Ishikawa (cell line): ENCODE measurements around the gene WBP1L.

Experiments
- CEBPB ChIP-seq: IDR thresholded peaks from 2 replicates; pipeline ENCODE4 v1.6.1; 2012
- CREB1 ChIP-seq: IDR thresholded peaks from 2 replicates; pipeline ENCODE4 v1.6.1; 2012; ENCODE audit warnings: low read depth
- EGR1 ChIP-seq: IDR thresholded peaks from 2 replicates; pipeline ENCODE4 v1.6.1; 2012
- EP300 ChIP-seq: IDR thresholded peaks from 2 replicates; pipeline ENCODE4 v1.6.1; 2012; ENCODE audit warnings: borderline replicate concordance
- FOXM1 ChIP-seq: IDR thresholded peaks from 2 replicates; pipeline ENCODE4 v1.6.1; 2012; ENCODE audit warnings: low read depth, borderline replicate concordance
- NFIC ChIP-seq: IDR thresholded peaks from 2 replicates; pipeline ENCODE4 v1.6.1; 2012
- RAD21 ChIP-seq: IDR thresholded peaks from 2 replicates; pipeline ENCODE4 v1.6.1; 2012; ENCODE audit warnings: low read depth
- TAF1 ChIP-seq: IDR thresholded peaks from 2 replicates; pipeline ENCODE4 v1.6.1; 2012; ENCODE audit warnings: low read depth, mild to moderate bottlenecking
- TCF12 ChIP-seq: IDR thresholded peaks from 2 replicates; pipeline ENCODE4 v1.6.1; 2012; ENCODE audit warnings: low read depth
- TEAD4 ChIP-seq: IDR thresholded peaks from 2 replicates; pipeline ENCODE4 v1.6.1; 2012
- YY1 ChIP-seq: IDR thresholded peaks from 2 replicates; pipeline ENCODE4 v1.6.1; 2012; ENCODE audit warnings: low read depth
- ZBTB7A ChIP-seq: IDR thresholded peaks from 2 replicates; pipeline ENCODE4 v1.6.1; 2012; ENCODE audit warnings: low read depth
- TF ChIP-seq, protein P1 (sequence below): IDR thresholded peaks from 2 replicates; pipeline ENCODE4 v1.6.1; 2012
- TF ChIP-seq, protein P2 (sequence below): IDR thresholded peaks from 2 replicates; pipeline ENCODE4 v1.6.1; 2012; ENCODE audit warnings: low read depth, mild to moderate bottlenecking
- TF ChIP-seq, protein P3 (sequence below): IDR thresholded peaks from 2 replicates; pipeline ENCODE4 v1.6.1; 2012

The WBP1L gene

GRCh38 chr10:102856758-102857424 lies 113.1 kb downstream of the WBP1L start:
- no peak for TF ChIP-seq CREB1
- TF ChIP-seq, protein P1, sequence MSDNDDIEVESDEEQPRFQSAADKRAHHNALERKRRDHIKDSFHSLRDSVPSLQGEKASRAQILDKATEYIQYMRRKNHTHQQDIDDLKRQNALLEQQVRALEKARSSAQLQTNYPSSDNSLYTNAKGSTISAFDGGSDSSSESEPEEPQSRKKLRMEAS = no peak
- TF ChIP-seq EGR1 = no peak
- TF ChIP-seq FOXM1 = no peak
- TF ChIP-seq, protein P2, sequence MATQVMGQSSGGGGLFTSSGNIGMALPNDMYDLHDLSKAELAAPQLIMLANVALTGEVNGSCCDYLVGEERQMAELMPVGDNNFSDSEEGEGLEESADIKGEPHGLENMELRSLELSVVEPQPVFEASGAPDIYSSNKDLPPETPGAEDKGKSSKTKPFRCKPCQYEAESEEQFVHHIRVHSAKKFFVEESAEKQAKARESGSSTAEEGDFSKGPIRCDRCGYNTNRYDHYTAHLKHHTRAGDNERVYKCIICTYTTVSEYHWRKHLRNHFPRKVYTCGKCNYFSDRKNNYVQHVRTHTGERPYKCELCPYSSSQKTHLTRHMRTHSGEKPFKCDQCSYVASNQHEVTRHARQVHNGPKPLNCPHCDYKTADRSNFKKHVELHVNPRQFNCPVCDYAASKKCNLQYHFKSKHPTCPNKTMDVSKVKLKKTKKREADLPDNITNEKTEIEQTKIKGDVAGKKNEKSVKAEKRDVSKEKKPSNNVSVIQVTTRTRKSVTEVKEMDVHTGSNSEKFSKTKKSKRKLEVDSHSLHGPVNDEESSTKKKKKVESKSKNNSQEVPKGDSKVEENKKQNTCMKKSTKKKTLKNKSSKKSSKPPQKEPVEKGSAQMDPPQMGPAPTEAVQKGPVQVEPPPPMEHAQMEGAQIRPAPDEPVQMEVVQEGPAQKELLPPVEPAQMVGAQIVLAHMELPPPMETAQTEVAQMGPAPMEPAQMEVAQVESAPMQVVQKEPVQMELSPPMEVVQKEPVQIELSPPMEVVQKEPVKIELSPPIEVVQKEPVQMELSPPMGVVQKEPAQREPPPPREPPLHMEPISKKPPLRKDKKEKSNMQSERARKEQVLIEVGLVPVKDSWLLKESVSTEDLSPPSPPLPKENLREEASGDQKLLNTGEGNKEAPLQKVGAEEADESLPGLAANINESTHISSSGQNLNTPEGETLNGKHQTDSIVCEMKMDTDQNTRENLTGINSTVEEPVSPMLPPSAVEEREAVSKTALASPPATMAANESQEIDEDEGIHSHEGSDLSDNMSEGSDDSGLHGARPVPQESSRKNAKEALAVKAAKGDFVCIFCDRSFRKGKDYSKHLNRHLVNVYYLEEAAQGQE = no peak
- TF ChIP-seq NFIC = no peak
- no peak for TF ChIP-seq TAF1
- TF ChIP-seq YY1 = no peak
- TF ChIP-seq RAD21 = no peak
- TF ChIP-seq, protein P3, sequence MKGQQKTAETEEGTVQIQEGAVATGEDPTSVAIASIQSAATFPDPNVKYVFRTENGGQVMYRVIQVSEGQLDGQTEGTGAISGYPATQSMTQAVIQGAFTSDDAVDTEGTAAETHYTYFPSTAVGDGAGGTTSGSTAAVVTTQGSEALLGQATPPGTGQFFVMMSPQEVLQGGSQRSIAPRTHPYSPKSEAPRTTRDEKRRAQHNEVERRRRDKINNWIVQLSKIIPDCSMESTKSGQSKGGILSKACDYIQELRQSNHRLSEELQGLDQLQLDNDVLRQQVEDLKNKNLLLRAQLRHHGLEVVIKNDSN = no peak
- no peak for TF ChIP-seq ZBTB7A
- TF ChIP-seq TEAD4 = no peak
- no peak for TF ChIP-seq EP300
- TF ChIP-seq TCF12 = no peak
- no peak for TF ChIP-seq CEBPB

GRCh38 chr10:102859911-102860310 lies 116.2 kb downstream of the WBP1L start:
- no peak for TF ChIP-seq TEAD4
- TF ChIP-seq FOXM1 = no peak
- no peak for TF ChIP-seq TCF12
- TF ChIP-seq EP300 = no peak
- TF ChIP-seq, protein P3 = no peak
- no peak for TF ChIP-seq CEBPB
- TF ChIP-seq NFIC = no peak
- no peak for TF ChIP-seq ZBTB7A
- TF ChIP-seq, protein P2 = no peak
- TF ChIP-seq, protein P1 = no peak
- TF ChIP-seq RAD21 = no peak
- no peak for TF ChIP-seq EGR1

GRCh38 chr10:102863660-102864059 lies 119.9 kb downstream of the WBP1L start:
- TF ChIP-seq TEAD4 = no peak
- TF ChIP-seq, protein P3 = no peak
- no peak for TF ChIP-seq TCF12
- TF ChIP-seq RAD21 = no peak
- no peak for TF ChIP-seq NFIC

- TF ChIP-seq NFIC (no peak), CEBPB (no peak), EGR1 (no peak), TEAD4 (no peak), CREB1 (no peak), FOXM1 (no peak), TCF12 (no peak), YY1 (no peak), EP300 (no peak), ZBTB7A (no peak), TAF1 (no peak), RAD21 (no peak)
- TF ChIP-seq, protein P2 = no peak
- TF ChIP-seq, protein P1 = no peak
- TF ChIP-seq, protein P3 = no peak
These were observed 121.9 kb downstream of the WBP1L start for GRCh38 chr10:102865620-102866019.
